NCI-H774 (cell line): ENCODE measurements around the gene BIRC5.
"Not testable (repeated sequence)": the region's sequence is repeated elsewhere in the genome, so short reads cannot be mapped to it uniquely, and the experiment has no call there.

Experiments used
- DNase-seq: peaks from one replicate; lab custom pipeline; 2025; lab: John Stamatoyannopoulos, UW

BIRC5 gene

GRCh38 chr17:78225088-78225865 lies 11.2 kb downstream of the BIRC5 start:
- DNase-seq = no peak

DNA sequence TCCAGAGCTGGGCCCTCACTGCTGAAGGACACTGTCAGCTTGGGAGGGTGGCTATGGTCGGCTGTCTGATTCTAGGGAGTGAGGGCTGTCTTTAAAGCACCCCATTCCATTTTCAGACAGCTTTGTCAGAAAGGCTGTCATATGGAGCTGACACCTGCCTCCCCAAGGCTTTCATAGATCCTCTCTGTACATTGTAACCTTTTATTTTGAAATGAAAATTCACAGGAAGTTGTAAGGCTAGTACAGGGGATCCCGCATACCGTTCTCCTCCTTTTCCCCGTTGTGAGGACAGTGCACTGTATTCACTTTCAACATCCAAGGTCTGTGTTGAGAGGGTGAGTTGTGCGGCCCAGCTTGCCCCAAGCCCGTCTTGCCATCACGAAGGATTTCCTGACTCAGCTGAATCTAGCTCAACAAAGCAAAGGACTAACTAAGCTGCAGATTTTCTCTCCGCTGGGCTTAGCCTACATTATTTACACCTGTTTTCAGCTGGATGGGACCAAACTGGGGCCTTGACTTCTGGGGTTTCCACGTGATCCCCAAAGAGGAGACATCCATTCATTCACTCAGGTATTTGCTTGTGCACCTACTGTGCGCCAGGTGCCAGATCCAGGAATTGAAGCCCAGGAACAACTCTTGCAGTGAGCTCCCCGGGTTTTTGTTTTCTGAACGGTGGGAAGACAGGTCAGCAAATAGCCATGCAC lies 12.2 kb downstream of the BIRC5 start:
- DNase-seq = no peak

DNA sequence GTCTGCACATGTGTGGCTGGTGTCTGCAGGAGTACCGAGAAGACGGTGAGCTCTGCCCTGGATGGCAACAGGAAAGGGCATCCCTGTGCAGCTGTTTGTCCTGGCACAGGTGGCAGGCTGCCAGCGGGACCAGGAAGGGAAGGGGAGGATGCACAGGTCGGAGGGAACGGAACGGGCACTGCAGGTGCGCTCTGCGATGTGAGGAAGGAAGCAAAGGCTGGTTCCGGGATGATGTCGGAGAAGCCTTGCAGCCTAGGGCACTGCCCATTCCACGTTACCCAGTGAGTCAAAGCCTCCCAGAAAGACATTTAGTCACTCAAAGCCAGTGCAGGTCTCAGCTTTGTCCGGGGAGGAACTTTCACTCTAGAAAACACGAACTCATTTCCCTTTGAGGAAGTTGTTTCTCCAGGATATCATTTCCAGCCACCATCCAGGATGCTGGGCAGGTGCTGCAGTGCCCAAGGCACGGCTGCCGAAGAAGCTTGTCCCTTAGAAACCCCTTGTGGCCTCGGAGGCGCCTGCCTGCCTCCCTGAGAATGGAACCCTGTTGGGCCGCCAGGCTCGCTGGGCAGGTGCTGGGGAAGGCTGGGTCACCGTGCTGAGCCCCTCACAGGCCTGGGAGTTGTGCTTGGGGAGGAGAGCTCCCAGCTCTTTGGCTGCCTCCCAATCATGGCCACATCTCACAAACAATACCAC lies 12.9 kb downstream of the BIRC5 start:
- DNase-seq = peak; percentile 65

GRCh38 chr17:78227455-78227916 lies 13.4 kb downstream of the BIRC5 start:
- peak; percentile 58 for DNase-seq

DNA sequence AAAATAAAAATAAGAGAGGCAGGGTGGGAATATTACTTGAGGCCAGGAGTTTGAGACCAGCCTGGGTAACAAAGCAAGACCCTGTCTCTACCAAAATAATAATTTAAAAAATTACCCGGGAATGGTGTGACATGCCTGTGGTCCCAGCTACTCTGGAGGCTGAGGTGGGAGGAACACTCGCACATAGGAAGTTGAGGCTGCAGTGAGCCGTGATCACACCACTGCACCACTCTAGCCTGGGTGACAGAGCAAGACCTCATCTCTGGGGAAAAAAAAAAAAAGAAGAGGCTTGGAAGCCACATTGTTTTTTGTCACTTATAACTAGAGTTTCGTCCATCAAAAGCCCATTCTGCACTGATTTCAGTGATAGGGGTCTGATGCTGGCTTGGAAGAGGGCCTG lies 14.1 kb downstream of the BIRC5 start:
- DNase-seq = no peak

DNA sequence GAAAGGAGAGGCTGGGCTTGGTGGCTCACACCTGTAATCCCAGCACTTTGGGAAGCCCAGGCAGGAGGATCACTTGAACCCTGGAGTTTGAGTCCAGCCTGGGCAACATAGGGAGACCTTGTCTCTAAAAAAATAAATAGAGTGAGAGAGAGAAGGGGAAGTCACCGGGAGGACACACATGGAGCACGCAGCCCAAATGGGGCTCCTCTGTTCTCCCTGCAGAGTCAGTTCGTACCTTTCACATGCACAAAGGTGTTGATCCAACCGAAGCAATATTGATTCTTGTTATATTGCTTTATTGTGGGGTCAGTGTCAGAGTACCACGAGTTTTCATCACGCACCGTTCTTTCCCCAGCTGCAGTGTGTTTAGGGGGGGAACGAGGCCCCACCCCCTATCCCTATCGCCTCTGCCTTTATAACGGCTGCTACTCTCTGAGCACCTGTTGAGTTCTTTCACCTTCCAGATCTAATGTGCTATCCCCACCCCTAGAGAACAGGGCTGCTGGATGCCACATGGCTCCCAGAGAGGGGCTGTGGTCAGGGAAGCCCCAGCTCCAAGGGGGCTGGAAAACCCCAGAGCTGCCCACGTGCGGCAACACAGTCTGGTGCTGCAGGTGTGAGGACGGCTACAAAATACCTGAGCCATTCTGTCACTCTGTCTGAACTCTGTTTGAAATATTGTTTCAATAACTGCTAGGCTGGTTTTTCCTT lies 16.4 kb downstream of the BIRC5 start:
- no peak for DNase-seq

- no peak for DNase-seq
These were observed 17.2 kb downstream of the BIRC5 start, which contains the start of gene TMEM235 for GRCh38 chr17:78230996-78231935. Gene TMEM235 (plus strand): TSS chr17:78231631. CDS start chr17:78232024, 393 bp downstream.

DNA sequence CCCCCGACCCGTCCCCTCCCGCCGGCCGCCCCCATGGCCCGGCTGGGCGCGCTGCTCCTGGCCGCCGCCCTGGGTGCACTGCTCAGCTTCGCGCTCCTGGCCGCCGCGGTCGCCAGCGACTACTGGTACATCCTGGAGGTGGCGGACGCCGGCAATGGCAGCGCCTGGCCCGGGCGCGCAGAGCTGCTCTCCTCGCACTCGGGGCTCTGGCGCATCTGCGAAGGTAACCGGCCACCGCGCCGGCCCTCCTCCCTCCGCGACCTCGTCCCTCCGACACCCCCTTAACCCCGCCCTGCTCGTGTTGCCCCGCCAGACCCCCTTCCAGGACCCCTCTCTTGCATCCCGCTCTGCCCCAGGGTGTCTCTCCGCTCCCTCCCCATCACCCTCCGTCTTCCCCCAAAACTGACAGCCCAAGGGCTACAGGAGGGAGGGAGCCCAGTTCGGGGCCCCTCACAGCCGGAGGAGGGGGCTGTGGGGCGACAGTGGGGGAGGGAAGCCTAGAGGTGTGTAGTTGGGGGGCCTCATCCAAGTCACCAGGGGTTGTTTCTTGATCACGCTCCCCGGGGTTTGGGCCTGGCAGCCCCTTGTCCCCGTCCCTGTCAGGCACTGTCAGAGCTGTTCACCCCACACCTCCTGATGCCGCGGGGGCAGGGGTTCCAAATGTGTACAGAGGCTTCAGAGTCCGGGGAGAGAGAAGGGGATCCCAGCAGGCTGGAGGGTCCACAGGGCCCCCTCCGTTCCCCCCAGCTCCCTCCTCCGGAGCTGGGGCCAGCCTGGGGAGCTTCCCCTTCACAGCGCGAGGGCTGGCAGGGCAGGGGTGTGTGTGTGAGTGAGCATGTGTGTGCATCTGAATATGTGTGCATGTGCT lies 18.2 kb downstream of the BIRC5 start:
- no peak for DNase-seq

DNA sequence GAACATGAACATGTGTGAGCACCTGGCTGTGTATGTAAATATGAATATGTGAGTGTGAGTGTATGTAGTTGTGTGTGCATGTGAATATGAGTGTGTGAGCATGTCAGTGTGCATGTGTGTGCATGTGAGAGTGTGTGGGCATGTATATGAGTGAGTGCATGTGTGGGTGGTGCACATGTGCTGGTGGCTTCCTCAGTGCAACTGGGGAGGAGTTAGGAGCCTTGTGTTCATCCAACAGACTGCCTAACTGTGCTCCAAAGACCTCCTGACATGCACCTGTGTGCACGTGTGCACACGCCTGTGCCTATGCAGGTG lies 18.8 kb downstream of the BIRC5 start:
- DNase-seq = no peak

DNA sequence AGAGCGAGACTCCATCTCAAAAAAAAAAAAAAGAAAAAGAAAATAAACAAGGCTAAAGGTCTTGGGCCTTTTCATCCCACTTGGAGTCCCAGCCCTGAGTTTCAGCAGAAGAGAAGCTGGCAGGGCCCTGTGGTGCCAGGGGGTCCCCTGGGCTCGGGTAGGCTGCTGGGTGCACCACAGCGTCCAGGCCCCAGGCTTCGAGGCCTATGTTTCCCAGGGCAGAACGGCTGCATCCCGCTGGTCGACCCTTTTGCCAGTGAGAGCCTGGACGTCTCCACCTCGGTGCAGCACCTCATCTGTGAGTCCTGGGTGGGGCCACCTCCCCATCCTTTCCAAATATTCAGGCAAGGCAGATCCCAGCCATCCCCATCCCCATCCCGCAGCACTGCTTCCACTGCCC lies 19.6 kb downstream of the BIRC5 start:
- DNase-seq = no peak

GRCh38 chr17:78234261-78234865 lies 20.3 kb downstream of the BIRC5 start:
- no peak for DNase-seq

DNA sequence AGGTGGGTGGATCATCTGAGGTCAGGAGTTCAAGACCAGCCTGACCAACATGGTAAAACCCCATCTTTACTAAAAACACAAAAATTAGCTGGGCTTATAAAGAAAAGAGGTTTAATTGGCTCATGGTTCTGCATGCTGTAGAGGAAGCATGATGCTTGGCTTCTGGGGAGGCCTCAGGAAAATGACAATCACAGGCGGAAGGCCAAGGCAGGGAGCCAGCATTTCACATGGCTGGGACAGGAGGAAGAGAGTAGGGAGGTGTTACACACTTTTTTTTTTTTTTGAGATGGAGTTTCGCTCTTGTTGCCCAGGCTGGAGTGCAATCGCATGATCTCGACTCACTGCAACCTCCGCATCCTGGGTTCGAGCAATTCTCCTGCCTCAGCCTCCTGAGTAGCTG lies 21.0 kb downstream of the BIRC5 start:
- DNase-seq = not testable (repeated sequence)

GRCh38 chr17:78235885-78236284 lies 21.8 kb downstream of the BIRC5 start:
- no peak for DNase-seq

DNA sequence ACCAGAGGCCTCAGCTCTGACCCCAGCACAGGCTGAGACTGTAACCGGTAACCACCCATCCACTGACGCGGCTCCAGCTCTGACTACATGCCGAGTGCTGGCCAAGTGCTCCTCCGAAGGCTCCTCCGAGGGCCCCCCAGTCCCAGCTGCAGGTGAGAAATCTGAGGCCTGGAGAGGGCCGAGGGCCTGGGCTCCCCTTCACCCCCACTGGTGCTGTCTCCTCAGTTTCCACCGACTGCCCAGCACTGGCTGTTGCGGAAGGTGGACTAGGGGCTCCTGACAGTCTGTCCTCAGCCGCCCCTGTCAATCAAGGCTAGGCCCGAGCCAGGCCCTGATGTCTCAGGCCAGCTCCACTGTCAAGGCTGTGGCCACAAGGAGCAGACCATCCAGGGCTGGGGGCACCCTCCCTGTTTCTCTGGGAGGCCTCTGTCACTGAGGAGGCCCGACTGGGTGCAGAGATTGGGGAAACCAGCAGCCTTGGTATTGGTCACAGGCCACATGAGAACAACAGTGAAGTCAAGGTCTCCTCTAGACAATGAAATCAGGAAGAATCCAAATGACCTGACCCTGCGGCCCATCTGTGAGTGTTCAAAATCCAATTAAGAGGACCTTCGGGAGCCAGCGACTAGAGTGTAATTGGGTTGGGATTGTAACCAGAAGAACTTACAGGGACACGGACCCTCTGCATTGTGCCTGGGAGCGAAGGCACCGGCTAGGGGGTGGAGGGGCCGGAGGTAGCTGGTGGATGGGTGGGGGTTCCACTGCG lies 22.5 kb downstream of the BIRC5 start:
- DNase-seq = no peak

- DNase-seq = no peak
These were observed 23.5 kb downstream of the BIRC5 start for GRCh38 chr17:78237401-78238012.

- DNase-seq = no peak
These were observed 24.9 kb downstream of the BIRC5 start for GRCh38 chr17:78238823-78239488.

DNA sequence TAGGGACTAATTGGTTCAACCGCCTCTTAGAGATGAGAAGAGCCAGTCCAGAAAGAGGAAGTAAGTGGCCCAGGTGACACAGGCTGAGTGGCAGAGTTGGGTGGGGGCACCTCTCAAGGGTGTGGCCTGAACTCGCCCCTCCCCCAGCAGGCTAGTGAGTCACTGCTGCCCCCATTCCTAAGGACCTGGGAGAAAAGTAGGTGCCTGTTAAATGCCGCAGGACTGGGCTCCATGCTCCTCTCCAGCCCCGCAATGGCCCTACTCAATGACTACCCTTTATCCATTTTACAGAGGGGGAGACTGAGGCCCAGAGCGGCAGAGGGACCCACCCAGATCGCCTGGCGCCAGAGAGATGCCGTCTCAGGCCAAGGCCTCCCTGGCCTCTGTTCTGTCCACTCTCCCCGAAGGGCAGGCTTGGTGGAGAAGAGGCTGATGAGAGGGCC lies 25.5 kb downstream of the BIRC5 start:
- no peak for DNase-seq
